CD14-positive monocyte (primary cell): Measurements from ENCODE around the gene TM9SF3. TPM values are rescaled to one million over a fixed set of nuclear protein-coding genes. Genes with fewer than 3 reads are reported as not detected.

Experiments
- DNase-seq, 3 donors: peaks; one replicate each; pipeline ENCODE4 v3.0.0-alpha.2; 2011 to 2022
- H2AFZ ChIP-seq: 2 replicates; pipeline ENCODE4 v1.6.0; 2012; ENCODE audit warnings: mild to moderate bottlenecking, low read depth, low read length, inconsistent platforms; ENCODE audit not compliant: insufficient read depth, poor library complexity, severe bottlenecking
- H3K27ac ChIP-seq, 2 donors: 1 replicate in 1 of 2; 2 replicates in 1 of 2; pipeline ENCODE4 v1.5.1; 2012 to 2013; ENCODE audit warnings: low read length in 2 of 2, control low read depth in 1 of 2, inconsistent platforms in 1 of 2, low read depth in 1 of 2, mild to moderate bottlenecking in 1 of 2
- H3K27me3 ChIP-seq, 2 donors: one replicate each; pipeline versions ENCODE4 v1.6.0 to v1.6.1; 2011 to 2013; ENCODE audit warnings: low read length in 2 of 2; ENCODE audit not compliant: control insufficient read depth in 2 of 2, insufficient read depth in 2 of 2
- H3K36me3 ChIP-seq, 2 donors: replicated peaks in 1 of 2; 1 replicate in 1 of 2; 2 replicates in 1 of 2; pipeline versions ENCODE4 v1.5.1 to v1.6.1; 2012 to 2013; ENCODE audit warnings: low read length in 2 of 2, control low read depth in 1 of 2, inconsistent platforms in 1 of 2, mild to moderate bottlenecking in 1 of 2; ENCODE audit not compliant: insufficient read depth in 2 of 2, control insufficient read depth in 1 of 2
- H3K4me1 ChIP-seq, 2 donors: 1 replicate in 1 of 2; 2 replicates in 1 of 2; pipeline versions ENCODE4 v1.5.1 to v1.6.1; 2012 to 2013; ENCODE audit warnings: low read length in 2 of 2, control low read depth in 1 of 2, inconsistent platforms in 1 of 2, mild to moderate bottlenecking in 1 of 2, moderate library complexity in 1 of 2; ENCODE audit not compliant: insufficient read depth in 2 of 2, control insufficient read depth in 1 of 2
- H3K4me2 ChIP-seq: replicated peaks from 2 replicates; pipeline ENCODE3; 2012; ENCODE audit warnings: low read length, moderate library complexity, mild to moderate bottlenecking; ENCODE audit not compliant: poor library complexity, severe bottlenecking; ENCODE audit errors: extremely low read depth
- H3K4me3 ChIP-seq, 3 experiments: fragments of 200-600 bp in 1 of 3; sonication (generic) in 1 of 3; replicated peaks in 1 of 3; 1 replicate in 2 of 3; 2 replicates in 1 of 3; pipeline ENCODE4 v1.5.1; 2011 to 2013; ENCODE audit warnings: low read length in 3 of 3, mild to moderate bottlenecking in 3 of 3, control low read depth in 2 of 3, low read depth in 2 of 3, inconsistent platforms in 1 of 3, moderate library complexity in 1 of 3
- H3K79me2 ChIP-seq: 2 replicates; pipeline ENCODE4 v1.6.0; 2012; ENCODE audit warnings: mild to moderate bottlenecking, control low read depth, inconsistent platforms, low read length, moderate library complexity; ENCODE audit not compliant: insufficient read depth
- H3K9ac ChIP-seq: 2 replicates; pipeline ENCODE4 v1.6.0; 2017; ENCODE audit warnings: low read length, mild to moderate bottlenecking; ENCODE audit not compliant: insufficient read depth, poor library complexity, severe bottlenecking
- H3K9me3 ChIP-seq, 2 donors: replicated peaks in 1 of 2; 1 replicate in 1 of 2; 2 replicates in 1 of 2; pipeline versions ENCODE4 v1.5.1 to v1.6.1; 2012 to 2013; ENCODE audit warnings: low read length in 2 of 2, control low read depth in 1 of 2; ENCODE audit not compliant: control insufficient read depth in 1 of 2, insufficient read depth in 1 of 2
- H4K20me1 ChIP-seq: 2 replicates; pipeline ENCODE4 v1.6.0; 2012; ENCODE audit warnings: mild to moderate bottlenecking, low read length, control low read depth, moderate library complexity; ENCODE audit not compliant: insufficient read depth
- H3K27ac Mint-ChIP-seq, 7 donors: one replicate each; pipeline ENCODE4 v1.8.0; 2020; ENCODE audit warnings: mild to moderate bottlenecking in 7 of 7, mixed read lengths in 7 of 7, moderate library complexity in 6 of 7, inconsistent platforms in 2 of 7
- H3K27me3 Mint-ChIP-seq, 3 donors: one replicate each; pipeline ENCODE4 v1.8.0; 2021 to 2022; ENCODE audit warnings: low read depth in 3 of 3, mild to moderate bottlenecking in 3 of 3, mixed read lengths in 3 of 3, moderate library complexity in 3 of 3, inconsistent platforms in 1 of 3
- H3K36me3 Mint-ChIP-seq, 2 donors: one replicate each; pipeline ENCODE4 v1.8.0; 2020; ENCODE audit warnings: mixed read lengths in 2 of 2, inconsistent platforms in 1 of 2, mild to moderate bottlenecking in 1 of 2
- H3K4me1 Mint-ChIP-seq: one replicate; pipeline ENCODE4 v1.8.0; 2020; ENCODE audit warnings: mild to moderate bottlenecking, mixed read lengths
- H3K4me3 Mint-ChIP-seq, 2 donors: one replicate each; pipeline ENCODE4 v1.8.0; 2020; ENCODE audit warnings: mild to moderate bottlenecking in 2 of 2, mixed read lengths in 2 of 2, moderate library complexity in 1 of 2
- H3K9me3 Mint-ChIP-seq, 7 donors: one replicate each; pipeline ENCODE4 v1.8.0; 2020 to 2022; ENCODE audit warnings: mixed read lengths in 7 of 7, mild to moderate bottlenecking in 6 of 7, moderate library complexity in 6 of 7, inconsistent platforms in 2 of 7
- WGBS: methylation state at CpG from one replicate; pipeline ENCODE4 v1.1.5; 2013; ENCODE audit warnings: missing lambda C conversion rate; ENCODE audit not compliant: insufficient coverage; 5-methylcytosine and 5-hydroxymethylcytosine counted together
- intact Hi-C, 2 donors: fragments of 100-400 bp; cut with micrococcal nuclease; formaldehyde crosslinking; loops; one replicate each; pipeline versions ENCODE4 v1.15.0 to v1.15.1; 2023
- polyA plus RNA-seq, 3 donors: library from polyadenylated mRNA; depleted of rRNA in 1 of 3; unstranded in 2 of 3; stranded (reverse) in 1 of 3; fragments of 300-500 nt in 2 of 3; fragments of >200 nt in 1 of 3; fragmentation: Illumina TruSeq in 2 of 3; gene quantifications; 1 replicate in 2 of 3; 2 replicates in 1 of 3; pipeline ENCODE4 v1.2.3, GENCODE V29; 2012 to 2021
- TF ChIP-seq, protein P1 (sequence below): fragments of 200-600 bp; IDR thresholded peaks from one replicate; pipeline ENCODE4 v1.8.0; 2022; ENCODE audit warnings: antibody characterized with exemption, mild to moderate bottlenecking

TM9SF3 gene
- polyA plus RNA-seq, 3 donors, result 23.9 to 67.1 (median 59.9) TPM

DNA sequence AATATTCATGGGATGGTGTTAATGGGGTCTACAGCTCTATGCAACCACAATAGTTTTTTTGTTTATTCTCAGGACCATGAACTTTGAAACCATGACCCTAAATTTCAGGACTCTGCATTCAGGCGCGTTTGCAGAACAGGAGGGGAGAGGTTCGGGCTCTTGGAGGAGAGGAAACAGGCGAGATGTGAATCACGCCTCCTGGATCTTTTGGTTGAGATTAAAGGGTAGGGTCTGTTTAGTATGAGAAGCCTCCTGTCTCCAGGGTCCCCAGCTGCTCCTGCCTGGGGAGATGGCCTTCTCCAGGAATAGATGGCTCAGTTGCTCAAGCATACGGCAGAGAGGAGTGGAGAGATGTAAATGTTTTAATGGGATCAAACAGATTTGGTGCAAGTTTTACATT, 91.3 kb downstream of the TM9SF3 start:
- Histone ChIP-seq H3K4me2 (no peak overlapping the region), H4K20me1 (no peaks in the 10 kb centered on the region), H3K36me3 (no peaks in the 10 kb centered on the region), H2AFZ (no peak overlapping the region), H3K27ac (no peak overlapping the region), H3K9ac (no peak overlapping the region), H3K27me3 (no peaks in the 10 kb centered on the region), H3K4me1 (no peaks in the 10 kb centered on the region), H3K9me3 (no peaks in the 10 kb centered on the region), H3K79me2 (no peaks in the 10 kb centered on the region), H3K4me3 (no peak overlapping the region)
- DNase-seq, result no peak
- Mint-ChIP-seq H3K27ac (no peak overlapping the region), H3K4me1 (no peaks in the 10 kb centered on the region), H3K27me3 (peaks cover 6 to 22% (median 13%) of the 10 kb centered on the region in 3 donors), H3K9me3 (peaks cover 0 to 3% (median 0%) of the 10 kb centered on the region in 7 donors), H3K36me3 (no peaks in the 10 kb centered on the region), H3K4me3 (no peak overlapping the region)
- 93% methylated on average over 6 of the region's 6 CpGs for WGBS
- TF ChIP-seq, protein P1, sequence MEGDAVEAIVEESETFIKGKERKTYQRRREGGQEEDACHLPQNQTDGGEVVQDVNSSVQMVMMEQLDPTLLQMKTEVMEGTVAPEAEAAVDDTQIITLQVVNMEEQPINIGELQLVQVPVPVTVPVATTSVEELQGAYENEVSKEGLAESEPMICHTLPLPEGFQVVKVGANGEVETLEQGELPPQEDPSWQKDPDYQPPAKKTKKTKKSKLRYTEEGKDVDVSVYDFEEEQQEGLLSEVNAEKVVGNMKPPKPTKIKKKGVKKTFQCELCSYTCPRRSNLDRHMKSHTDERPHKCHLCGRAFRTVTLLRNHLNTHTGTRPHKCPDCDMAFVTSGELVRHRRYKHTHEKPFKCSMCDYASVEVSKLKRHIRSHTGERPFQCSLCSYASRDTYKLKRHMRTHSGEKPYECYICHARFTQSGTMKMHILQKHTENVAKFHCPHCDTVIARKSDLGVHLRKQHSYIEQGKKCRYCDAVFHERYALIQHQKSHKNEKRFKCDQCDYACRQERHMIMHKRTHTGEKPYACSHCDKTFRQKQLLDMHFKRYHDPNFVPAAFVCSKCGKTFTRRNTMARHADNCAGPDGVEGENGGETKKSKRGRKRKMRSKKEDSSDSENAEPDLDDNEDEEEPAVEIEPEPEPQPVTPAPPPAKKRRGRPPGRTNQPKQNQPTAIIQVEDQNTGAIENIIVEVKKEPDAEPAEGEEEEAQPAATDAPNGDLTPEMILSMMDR, result no peak
- intact Hi-C loops, result no loop called here

DNA sequence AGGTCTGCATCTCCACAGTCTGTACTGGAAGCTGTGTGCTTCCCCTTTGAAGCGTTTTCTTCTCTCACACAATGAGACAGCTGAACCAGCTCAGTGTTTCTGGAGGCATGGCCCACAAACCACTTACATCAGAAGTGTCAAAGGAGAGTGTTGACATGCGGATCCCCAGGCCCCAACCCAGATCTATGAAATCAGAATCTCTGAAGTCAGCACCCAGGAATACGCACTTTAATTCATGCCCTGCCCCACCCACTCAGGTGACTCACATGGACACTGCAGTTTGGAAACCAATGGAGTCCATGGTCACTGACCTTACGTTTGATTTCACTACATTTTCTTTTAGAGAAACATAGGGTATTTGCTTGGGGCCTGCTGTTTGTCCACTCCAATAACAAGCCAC, 92.1 kb downstream of the TM9SF3 start:
- no peaks in the 10 kb centered on the region for H3K4me1 Mint-ChIP-seq
- intact Hi-C loops, result no loop called here

More for the DNA sequence above, 92.1 kb downstream of the TM9SF3 start:
- Mint-ChIP-seq H3K27me3 (peaks cover 6 to 22% (median 13%) of the 10 kb centered on the region in 3 donors), H3K4me3 (no peak overlapping the region), H3K9me3 (peaks cover 0 to 3% (median 0%) of the 10 kb centered on the region in 7 donors), H3K27ac (no peak overlapping the region), H3K36me3 (no peaks in the 10 kb centered on the region)
- no peaks in the 10 kb centered on the region for H3K79me2 ChIP-seq
- DNase-seq, result no peak
- H3K9ac ChIP-seq, result no peak overlapping the region
- no peaks in the 10 kb centered on the region for H3K27me3 ChIP-seq
- H2AFZ ChIP-seq, result no peak overlapping the region
- H3K4me3 ChIP-seq, result no peak overlapping the region
- H3K36me3 ChIP-seq, result no peaks in the 10 kb centered on the region
- WGBS, result 67% methylated on average over 1 of the region's 4 CpGs
- no peaks in the 10 kb centered on the region for H3K4me1 ChIP-seq
- no peak overlapping the region for H3K27ac ChIP-seq
- H3K9me3 ChIP-seq, result no peaks in the 10 kb centered on the region
- no peaks in the 10 kb centered on the region for H4K20me1 ChIP-seq
- TF ChIP-seq, protein P1, result no peak
- H3K4me2 ChIP-seq, result no peak overlapping the region
